ENCODE results near the gene PCYT1A. TPM values are rescaled to one million over a fixed set of nuclear protein-coding genes. Genes with fewer than 3 reads are reported as not detected.
"Not testable (repeated sequence)": the region's sequence is repeated elsewhere in the genome, so short reads cannot be mapped to it uniquely, and the experiment has no call there.

Gene PCYT1A
- total RNA-seq, 2 experiments from 2014 or later, result 69.5 to 69.7 TPM

- POLR2A ChIA-PET, result interaction anchor here (0.6 to 0.7 kb wide), 2 partner anchors 96 to 552 kb away, joined by 3 read pairs; no protein-coding TSS in a partner anchor
- H3K27me3 Mint-ChIP-seq; DNase-seq; H3K9me3 Mint-ChIP-seq; H3K36me3 Mint-ChIP-seq (ENCODE audit: low read depth): not testable (repeated sequence)
- Mint-ChIP-seq H3K27ac (peak overlapping the region; percentile 99), H3K4me3 (peak overlapping the region; percentile 93), H3K4me1 (peaks cover 24% of the 10 kb centered on the region)
- CTCF ChIA-PET, result interaction anchor here (1.1 to 2.2 kb wide), 5 partner anchors 14 to 212 kb away, joined by 3 to 13 read pairs (median 3); no protein-coding TSS in a partner anchor
Observed at GRCh38 chr3:196316799-196317686, 29.5 kb upstream of the PCYT1A start.

GRCh38 chr3:196315821-196316220 is 28.3 kb upstream of the PCYT1A start:
- H3K27ac Mint-ChIP-seq, result peak overlapping the region; percentile 36
- ChIA-PET POLR2A (no interaction called here), CTCF (interaction anchor here (2.0 kb wide), 1 partner anchor 12 kb away, joined by 7 read pairs; no protein-coding TSS in a partner anchor)
- H3K27me3 Mint-ChIP-seq, result no peaks in the 10 kb centered on the region
- no peak overlapping the region for H3K4me3 Mint-ChIP-seq
- no peak for DNase-seq
- peaks cover 20% of the 10 kb centered on the region for H3K4me1 Mint-ChIP-seq
- peaks cover 7% of the 10 kb centered on the region for H3K36me3 Mint-ChIP-seq (ENCODE audit: low read depth)
- H3K9me3 Mint-ChIP-seq, result no peaks in the 10 kb centered on the region

DNA sequence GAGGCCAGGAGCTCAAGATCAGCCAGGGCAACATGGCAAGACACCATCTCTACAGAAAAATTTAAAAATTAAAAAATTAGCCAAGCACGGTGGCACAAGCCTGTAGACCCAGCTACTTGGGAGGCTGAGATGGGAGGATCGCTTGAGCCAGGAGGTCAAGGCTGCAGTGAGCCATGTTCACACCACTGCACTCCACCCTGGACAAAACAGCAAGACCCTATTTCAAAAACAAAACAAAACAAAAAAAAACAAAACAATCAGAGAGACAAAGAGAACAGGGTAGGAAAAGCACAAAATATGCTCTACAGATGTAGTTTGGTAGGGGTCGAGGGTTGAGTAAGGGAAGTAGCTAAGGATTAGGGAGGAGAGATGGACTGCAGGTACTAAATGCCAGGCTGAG is 27.1 kb upstream of the PCYT1A start:
- Mint-ChIP-seq H3K27me3 (no peaks in the 10 kb centered on the region), H3K4me1 (peaks cover 20% of the 10 kb centered on the region), H3K27ac (no peak overlapping the region), H3K9me3 (no peaks in the 10 kb centered on the region), H3K4me3 (no peak overlapping the region), H3K36me3 (ENCODE audit: low read depth) (peaks cover 7% of the 10 kb centered on the region)
- ChIA-PET POLR2A (no interaction called here), CTCF (interaction anchor here (2.0 kb wide), 1 partner anchor 11 kb away, joined by 7 read pairs; no protein-coding TSS in a partner anchor)
- no peak for DNase-seq

GRCh38 chr3:196314086-196314485 is 26.6 kb upstream of the PCYT1A start:
- H3K27ac Mint-ChIP-seq; DNase-seq; POLR2A ChIA-PET; H3K36me3 Mint-ChIP-seq (ENCODE audit: low read depth); H3K27me3 Mint-ChIP-seq; H3K4me3 Mint-ChIP-seq; H3K9me3 Mint-ChIP-seq: not testable (repeated sequence)
- CTCF ChIA-PET, result interaction anchor here (2.0 kb wide), 1 partner anchor 10 kb away, joined by 7 read pairs; no protein-coding TSS in a partner anchor
- peaks cover 15% of the 10 kb centered on the region for H3K4me1 Mint-ChIP-seq

DNA sequence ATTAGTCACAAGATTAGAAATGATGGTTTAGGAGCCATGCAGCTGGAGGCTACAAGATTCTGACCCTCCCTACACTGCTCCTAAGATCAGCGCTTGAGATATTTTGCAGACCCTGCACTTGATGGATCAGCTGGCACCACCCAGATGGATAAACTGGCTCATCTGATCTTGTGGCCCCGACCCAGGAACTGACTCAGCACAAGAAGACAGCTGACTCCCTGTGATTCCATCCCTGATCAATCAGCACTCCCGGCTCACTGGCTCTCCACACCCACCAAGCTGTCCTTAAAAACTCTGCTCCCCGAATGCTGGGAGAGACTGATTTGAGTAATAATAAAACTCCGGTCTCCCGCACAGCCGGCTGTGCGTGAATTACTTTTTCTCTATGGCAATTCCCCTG is 15.4 kb upstream of the PCYT1A start:
- peaks cover 11% of the 10 kb centered on the region for H3K4me1 Mint-ChIP-seq
- DNase-seq, H3K27me3 Mint-ChIP-seq, H3K27ac Mint-ChIP-seq, H3K4me3 Mint-ChIP-seq, H3K9me3 Mint-ChIP-seq, POLR2A ChIA-PET: not testable (repeated sequence)
- CTCF ChIA-PET, result interaction anchor here (1.4 kb wide), 1 partner anchor 15 kb away, joined by 3 read pairs; the partner anchor contains the start of gene DYNLT2B
- H3K36me3 Mint-ChIP-seq (ENCODE audit: low read depth), result peaks cover 26% of the 10 kb centered on the region

GRCh38 chr3:196302551-196302950 is 15.0 kb upstream of the PCYT1A start:
- H3K27me3 Mint-ChIP-seq, POLR2A ChIA-PET, H3K27ac Mint-ChIP-seq, DNase-seq, H3K9me3 Mint-ChIP-seq, H3K4me3 Mint-ChIP-seq: not testable (repeated sequence)
- H3K4me1 Mint-ChIP-seq, result peaks cover 11% of the 10 kb centered on the region
- CTCF ChIA-PET, result interaction anchor here (1.4 kb wide), 1 partner anchor 15 kb away, joined by 3 read pairs; the partner anchor contains the start of gene DYNLT2B
- peaks cover 26% of the 10 kb centered on the region for H3K36me3 Mint-ChIP-seq (ENCODE audit: low read depth)

DNA sequence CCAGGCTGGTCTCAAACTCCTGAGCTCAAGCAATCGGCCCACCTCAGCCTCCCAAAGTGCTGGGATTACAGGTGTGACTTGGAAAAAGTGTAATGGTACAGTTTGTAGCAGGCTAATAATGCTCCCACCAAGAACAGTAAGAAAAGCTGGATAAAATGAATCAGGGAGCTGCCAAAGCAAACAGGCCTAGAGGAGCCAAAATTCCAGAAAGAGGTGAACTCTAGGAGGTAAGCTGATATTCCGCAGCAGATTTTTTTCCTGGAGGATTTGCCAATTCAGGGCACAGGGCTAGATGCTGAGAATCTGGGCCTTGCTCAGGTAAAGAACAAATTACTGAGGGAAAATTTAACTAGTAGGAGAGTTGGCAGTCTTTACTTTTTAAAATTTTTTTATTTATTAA is 11.0 kb upstream of the PCYT1A start:
- Mint-ChIP-seq H3K4me3 (no peak overlapping the region), H3K27me3 (no peaks in the 10 kb centered on the region), H3K36me3 (ENCODE audit: low read depth) (peaks cover 22% of the 10 kb centered on the region), H3K27ac (no peak overlapping the region), H3K4me1 (peaks cover 11% of the 10 kb centered on the region), H3K9me3 (no peaks in the 10 kb centered on the region)
- no peak for DNase-seq
- ChIA-PET POLR2A (interaction anchor here (0.6 kb wide), 1 partner anchor 67 kb away, joined by 4 read pairs; no protein-coding TSS in a partner anchor), CTCF (interaction anchor here (0.6 kb wide), 1 partner anchor 206 kb away, joined by 4 read pairs; no protein-coding TSS in a partner anchor)

DNA sequence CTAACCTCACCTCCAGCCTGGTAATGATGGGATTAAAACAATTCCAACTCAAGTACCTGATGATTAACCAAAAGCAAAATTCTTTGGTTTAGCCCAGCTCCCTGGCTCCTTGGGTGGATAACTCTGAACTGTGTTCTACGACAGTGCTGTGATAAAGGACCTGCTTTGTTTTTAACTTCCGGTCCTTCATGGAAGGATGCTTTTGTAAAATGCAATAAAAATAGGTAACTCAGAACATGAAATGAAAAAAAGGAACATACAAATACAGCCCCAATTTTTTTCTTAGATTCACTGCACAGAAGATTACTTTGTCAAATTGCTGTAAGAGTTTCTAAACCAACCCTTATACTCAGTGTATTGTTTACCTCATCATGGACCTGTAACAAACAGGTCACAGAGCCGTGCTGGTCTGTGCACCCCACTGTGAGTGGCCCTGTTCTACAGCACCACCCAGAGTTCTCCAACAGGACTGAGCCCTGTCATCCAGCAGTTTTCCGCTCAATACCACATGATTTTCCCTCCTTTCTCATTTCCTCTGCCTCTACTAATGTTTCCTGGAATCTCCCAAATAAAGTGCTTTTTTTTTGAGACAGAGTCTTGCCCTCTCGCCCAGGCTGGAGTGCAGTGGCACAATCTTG is 4.9 kb upstream of the PCYT1A start:
- Mint-ChIP-seq H3K4me3 (no peak overlapping the region), H3K9me3 (no peaks in the 10 kb centered on the region), H3K4me1 (peaks cover 10% of the 10 kb centered on the region), H3K27ac (no peak overlapping the region), H3K36me3 (ENCODE audit: low read depth) (peaks cover 6% of the 10 kb centered on the region), H3K27me3 (no peaks in the 10 kb centered on the region)
- no peak for DNase-seq
- ChIA-PET CTCF (no interaction called here), POLR2A (no interaction called here)

- DNase-seq, result no peak
- Mint-ChIP-seq H3K4me3 (peak overlapping the region; percentile 99), H3K36me3 (ENCODE audit: low read depth) (peaks cover 20% of the 10 kb centered on the region), H3K27ac (peak overlapping the region; percentile 92), H3K9me3 (no peaks in the 10 kb centered on the region), H3K4me1 (peaks cover 42% of the 10 kb centered on the region), H3K27me3 (no peaks in the 10 kb centered on the region)
- ChIA-PET CTCF (interaction anchor here (1.4 to 1.6 kb wide), 3 partner anchors 9 to 34 kb away, joined by 3 read pairs; no protein-coding TSS in a partner anchor), POLR2A (no interaction called here)
Observed at GRCh38 chr3:196288141-196288460, 575 bp upstream of the PCYT1A start.

- H3K9me3 Mint-ChIP-seq, result no peaks in the 10 kb centered on the region
- H3K27me3 Mint-ChIP-seq, result no peaks in the 10 kb centered on the region
- peak; percentile 39 for DNase-seq
- peak overlapping the region; percentile 92 for H3K27ac Mint-ChIP-seq
- H3K36me3 Mint-ChIP-seq (ENCODE audit: low read depth), result peaks cover 20% of the 10 kb centered on the region
- ChIA-PET POLR2A (no interaction called here), CTCF (interaction anchor here (0.5 to 1.5 kb wide), 3 partner anchors 8 to 1535 kb away, joined by 3 to 4 read pairs (median 3); no protein-coding TSS in a partner anchor)
- H3K4me3 Mint-ChIP-seq, result peak overlapping the region; percentile 99
- peaks cover 45% of the 10 kb centered on the region for H3K4me1 Mint-ChIP-seq
Observed at GRCh38 chr3:196287090-196287439, 461 bp downstream of the PCYT1A start.

DNA sequence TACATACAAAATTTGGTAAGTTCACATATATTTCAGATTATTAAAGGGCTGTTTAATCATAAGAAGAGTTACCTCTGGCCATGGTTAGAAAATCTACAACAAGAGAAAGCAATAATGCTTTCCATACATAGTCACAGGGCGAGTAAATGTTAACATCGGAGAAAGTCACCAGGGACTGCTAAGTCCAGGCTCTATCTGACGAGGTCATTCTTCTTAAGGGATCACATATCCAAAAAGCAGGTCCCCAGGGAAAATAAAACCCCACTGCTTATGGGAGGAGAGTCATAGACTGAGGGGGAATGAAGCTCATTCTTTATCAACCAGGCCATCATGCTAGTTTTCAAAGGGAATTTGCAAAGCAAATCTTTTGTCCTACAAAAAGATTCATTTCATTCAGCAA is 3.1 kb downstream of the PCYT1A start:
- Mint-ChIP-seq H3K27ac (no peak overlapping the region), H3K4me1 (peaks cover 67% of the 10 kb centered on the region), H3K27me3 (no peaks in the 10 kb centered on the region), H3K4me3 (no peak overlapping the region), H3K36me3 (ENCODE audit: low read depth) (peaks cover 22% of the 10 kb centered on the region), H3K9me3 (no peaks in the 10 kb centered on the region)
- ChIA-PET POLR2A (no interaction called here), CTCF (interaction anchor here (1.1 to 1.3 kb wide), 2 partner anchors 14 to 238 kb away, joined by 3 to 4 read pairs; no protein-coding TSS in a partner anchor)
- no peak for DNase-seq

DNA sequence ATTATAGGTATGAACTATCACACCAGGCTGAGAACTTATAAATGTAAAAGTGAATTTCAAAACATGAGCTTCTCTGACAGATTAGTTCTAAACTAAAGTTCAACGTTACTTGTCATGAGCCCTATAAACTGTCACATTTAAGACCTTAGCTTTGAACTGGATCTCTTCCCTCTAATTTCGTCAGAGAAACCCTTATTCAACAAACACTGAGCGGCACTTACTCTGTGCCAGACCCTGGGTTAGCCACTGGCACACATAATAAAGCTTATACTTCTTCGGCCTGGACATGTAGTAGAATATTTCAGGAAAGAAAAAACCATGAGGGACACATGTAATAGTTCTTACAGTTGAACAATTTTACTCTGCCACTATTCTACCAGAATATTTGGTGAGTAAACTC is 5.6 kb downstream of the PCYT1A start:
- Mint-ChIP-seq H3K27me3 (no peaks in the 10 kb centered on the region), H3K4me1 (peaks cover 76% of the 10 kb centered on the region), H3K9me3 (no peaks in the 10 kb centered on the region), H3K27ac (no peak overlapping the region), H3K36me3 (ENCODE audit: low read depth) (peaks cover 28% of the 10 kb centered on the region), H3K4me3 (no peak overlapping the region)
- CTCF ChIA-PET, result interaction anchor here (0.6 to 2.0 kb wide), 4 partner anchors 8 to 150 kb away, joined by 3 to 7 read pairs (median 4); partner anchors contain the start of gene UBXN7
- POLR2A ChIA-PET, result interaction anchor here (0.5 kb wide), 1 partner anchor 730 kb away, joined by 5 read pairs; no protein-coding TSS in a partner anchor
- no peak for DNase-seq

All from activated CD4-positive, alpha-beta T cell treated with anti-CD3 and anti-CD28 coated beads, Interleukin-2, amount 10 ng/mL, durations not matched to agents 7 days and 5 days (primary cell).